PC-3 (cell line): ENCODE measurements around the gene SLC7A5.

ENCODE experiments used
- CTCF ChIP-seq: fragments of 300-600 bp; sonication (generic); conservative IDR thresholded peaks from 2 replicates; pipeline ENCODE4 v1.5.1; 2017; ENCODE audit warnings: antibody characterized with exemption, low read depth, mild to moderate bottlenecking, low read length
- EZH2 ChIP-seq: fragments of 300-600 bp; sonication (generic); IDR thresholded peaks from one replicate; pipeline ENCODE4 v1.6.1; 2017; ENCODE audit warnings: antibody characterized with exemption, mild to moderate bottlenecking, low read length; ENCODE audit not compliant: unreplicated experiment

GRCh38 chr16:87836844-87837581 lies 32.3 kb downstream of the SLC7A5 start:
- TF ChIP-seq CTCF (no peak), EZH2 (no peak)
